DND-41 (cell line): ENCODE results near the gene F2RL3.

Experiments
- EZH2 ChIP-seq: IDR thresholded peaks from 3 replicates; pipeline ENCODE4 v1.6.1; 2012; ENCODE audit warnings: borderline replicate concordance, low read depth, mild to moderate bottlenecking, moderate library complexity, low read length, inconsistent platforms; ENCODE audit not compliant: severe bottlenecking
- TF ChIP-seq, protein P1 (sequence below): IDR thresholded peaks from 2 replicates; pipeline ENCODE4 v1.5.1; 2012; ENCODE audit warnings: borderline replicate concordance, low read length, moderate library complexity, mild to moderate bottlenecking; ENCODE audit not compliant: poor library complexity, severe bottlenecking; ENCODE audit errors: extremely low read depth

DNA sequence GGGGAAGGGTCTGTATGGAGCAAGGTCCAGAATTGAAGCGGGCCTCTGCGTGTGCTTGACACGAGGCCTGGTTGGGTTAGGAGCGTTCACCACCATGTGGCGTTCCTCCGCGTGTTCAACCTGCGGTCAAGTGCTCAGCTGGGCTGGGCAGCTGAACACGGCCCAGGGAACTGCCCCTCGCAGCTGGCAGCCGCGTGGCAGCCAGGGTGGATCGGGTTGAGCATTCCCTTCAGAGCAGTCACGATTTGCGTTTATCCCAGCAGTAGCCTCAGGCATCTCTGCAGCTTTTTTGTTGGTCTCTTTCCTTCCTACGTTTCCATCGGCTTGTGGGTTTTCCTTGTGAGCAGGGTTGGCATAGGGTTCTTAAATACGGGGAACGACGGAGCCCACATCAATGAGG lies 28.7 kb upstream of the F2RL3 start:
- TF ChIP-seq, protein P1, sequence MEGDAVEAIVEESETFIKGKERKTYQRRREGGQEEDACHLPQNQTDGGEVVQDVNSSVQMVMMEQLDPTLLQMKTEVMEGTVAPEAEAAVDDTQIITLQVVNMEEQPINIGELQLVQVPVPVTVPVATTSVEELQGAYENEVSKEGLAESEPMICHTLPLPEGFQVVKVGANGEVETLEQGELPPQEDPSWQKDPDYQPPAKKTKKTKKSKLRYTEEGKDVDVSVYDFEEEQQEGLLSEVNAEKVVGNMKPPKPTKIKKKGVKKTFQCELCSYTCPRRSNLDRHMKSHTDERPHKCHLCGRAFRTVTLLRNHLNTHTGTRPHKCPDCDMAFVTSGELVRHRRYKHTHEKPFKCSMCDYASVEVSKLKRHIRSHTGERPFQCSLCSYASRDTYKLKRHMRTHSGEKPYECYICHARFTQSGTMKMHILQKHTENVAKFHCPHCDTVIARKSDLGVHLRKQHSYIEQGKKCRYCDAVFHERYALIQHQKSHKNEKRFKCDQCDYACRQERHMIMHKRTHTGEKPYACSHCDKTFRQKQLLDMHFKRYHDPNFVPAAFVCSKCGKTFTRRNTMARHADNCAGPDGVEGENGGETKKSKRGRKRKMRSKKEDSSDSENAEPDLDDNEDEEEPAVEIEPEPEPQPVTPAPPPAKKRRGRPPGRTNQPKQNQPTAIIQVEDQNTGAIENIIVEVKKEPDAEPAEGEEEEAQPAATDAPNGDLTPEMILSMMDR = no peak
- no peak for TF ChIP-seq EZH2
